Testis (tissue), 2 donors: ENCODE measurements around the gene VRK2.

Source experiments
- CTCF ChIP-seq, 3 experiments: fragments of 450-650 bp in 2 of 3; fragments of 200-600 bp in 1 of 3; sonication (generic) in 1 of 3; IDR thresholded peaks; one replicate each; pipeline ENCODE4 v1.5.1; 2016 to 2019; ENCODE audit warnings: antibody characterized with exemption in 3 of 3, mild to moderate bottlenecking in 2 of 3, moderate library complexity in 1 of 3
- POLR2A ChIP-seq: fragments of 450-650 bp; IDR thresholded peaks from one replicate; pipeline ENCODE4 v1.6.1; 2017; ENCODE audit warnings: antibody characterized with exemption, mild to moderate bottlenecking, moderate library complexity

GRCh38 chr2:58056192-58056916, 9.7 kb downstream of the VRK2 start:
- TF ChIP-seq POLR2A (no peak), CTCF (IDR thresholded peaks at IDR 0.05) (no peak)
